ENCODE results near the gene TPSAB1. TPM values are rescaled to one million over a fixed set of nuclear protein-coding genes. Genes with fewer than 3 reads are reported as not detected.
"Not testable (repeated sequence)": the region's sequence is repeated elsewhere in the genome, so short reads cannot be mapped to it uniquely, and the experiment has no call there.

The TPSAB1 gene
- total RNA-seq, 1 experiment from 2014 or later = not detected

- no peaks in the 10 kb centered on the region for H3K36me3 ChIP-seq (ENCODE audit: low read depth, low read length)
- H3K9ac ChIP-seq (ENCODE audit: low read length) = no peak overlapping the region
- intact Hi-C loops (cut with micrococcal nuclease) = no loop called here
- no peaks in the 10 kb centered on the region; the same call in 1 of the 2 replicates for H3K4me1 ChIP-seq (ENCODE audit: insufficient read depth, low read length)
- no peaks in the 10 kb centered on the region for H3F3A ChIP-seq (ENCODE audit: low read length, unreplicated experiment)
- H3K27me3 ChIP-seq (ENCODE audit: low read length) = peaks cover 19% of the 10 kb centered on the region
- ATAC-seq (no peak), DNase-seq (no peak)
- no peaks in the 10 kb centered on the region for H3K9me3 ChIP-seq (ENCODE audit: low read length)
- H4K20me1 ChIP-seq (ENCODE audit: low read length) = no peaks in the 10 kb centered on the region
- H3K27ac ChIP-seq (ENCODE audit: low read length) = no peak overlapping the region
- no peak overlapping the region for H3K4me3 ChIP-seq (ENCODE audit: low read length)
- POLR2A ChIA-PET (ENCODE audit: unreplicated experiment) = no interaction called here
- no peaks in the 10 kb centered on the region for H3K79me2 ChIP-seq (ENCODE audit: low read length)
- H2AFZ ChIP-seq (ENCODE audit: low read length) = no peak overlapping the region
- no peaks in the 10 kb centered on the region for H3K9me2 ChIP-seq (replicated peaks; ENCODE audit: low read length)
- no TSS peak for BruUV-seq (replicated peaks)
- CTCF ChIA-PET = no interaction called here
- no peak for TF ChIP-seq EZH2phosphoT487 (IDR thresholded peaks at IDR 0.05; ENCODE audit: borderline replicate concordance, low read length)
- no peak for TF ChIP-seq EZH2 (IDR thresholded peaks at IDR 0.05; ENCODE audit: low read length, unreplicated experiment)
- TF ChIP-seq, protein P1, sequence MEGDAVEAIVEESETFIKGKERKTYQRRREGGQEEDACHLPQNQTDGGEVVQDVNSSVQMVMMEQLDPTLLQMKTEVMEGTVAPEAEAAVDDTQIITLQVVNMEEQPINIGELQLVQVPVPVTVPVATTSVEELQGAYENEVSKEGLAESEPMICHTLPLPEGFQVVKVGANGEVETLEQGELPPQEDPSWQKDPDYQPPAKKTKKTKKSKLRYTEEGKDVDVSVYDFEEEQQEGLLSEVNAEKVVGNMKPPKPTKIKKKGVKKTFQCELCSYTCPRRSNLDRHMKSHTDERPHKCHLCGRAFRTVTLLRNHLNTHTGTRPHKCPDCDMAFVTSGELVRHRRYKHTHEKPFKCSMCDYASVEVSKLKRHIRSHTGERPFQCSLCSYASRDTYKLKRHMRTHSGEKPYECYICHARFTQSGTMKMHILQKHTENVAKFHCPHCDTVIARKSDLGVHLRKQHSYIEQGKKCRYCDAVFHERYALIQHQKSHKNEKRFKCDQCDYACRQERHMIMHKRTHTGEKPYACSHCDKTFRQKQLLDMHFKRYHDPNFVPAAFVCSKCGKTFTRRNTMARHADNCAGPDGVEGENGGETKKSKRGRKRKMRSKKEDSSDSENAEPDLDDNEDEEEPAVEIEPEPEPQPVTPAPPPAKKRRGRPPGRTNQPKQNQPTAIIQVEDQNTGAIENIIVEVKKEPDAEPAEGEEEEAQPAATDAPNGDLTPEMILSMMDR (conservative IDR thresholded peaks at IDR 0.05; ENCODE audit: low read depth, low read length) = no peak
- no peak overlapping the region for H3K4me2 ChIP-seq (ENCODE audit: low read length)
Observed at GRCh38 chr16:1265090-1265630, 24.7 kb downstream of the TPSAB1 start.

DNA sequence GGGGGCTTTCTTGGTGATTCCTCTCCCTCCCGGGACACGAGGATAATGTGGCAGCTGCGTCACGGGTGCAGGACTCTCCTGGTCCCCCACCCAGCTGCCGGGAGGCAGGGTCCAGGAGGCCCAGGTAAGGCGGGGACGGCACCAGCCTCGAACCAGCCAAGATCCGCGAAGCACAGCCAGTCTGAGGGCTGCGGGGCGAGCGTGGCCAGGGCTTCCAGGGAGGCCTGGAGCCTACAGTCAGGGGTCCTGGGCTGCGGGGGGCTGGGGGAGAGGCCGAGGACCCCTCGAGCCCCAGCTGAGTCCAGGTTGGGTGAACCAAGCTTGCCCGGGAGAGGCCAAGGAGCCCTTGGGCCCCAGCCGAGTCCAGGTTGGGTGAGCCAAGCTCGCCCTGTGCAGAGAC is 25.3 kb downstream of the TPSAB1 start:
- no peaks in the 10 kb centered on the region for H3K36me3 ChIP-seq (ENCODE audit: low read depth, low read length)
- no peaks in the 10 kb centered on the region for H4K20me1 ChIP-seq (ENCODE audit: low read length)
- TF ChIP-seq EZH2 (IDR thresholded peaks at IDR 0.05; ENCODE audit: low read length, unreplicated experiment) = no peak
- TF ChIP-seq EZH2phosphoT487 (IDR thresholded peaks at IDR 0.05; ENCODE audit: borderline replicate concordance, low read length) = no peak
- TF ChIP-seq, protein P1 (conservative IDR thresholded peaks at IDR 0.05; ENCODE audit: low read depth, low read length) = no peak
- H3K9me2 ChIP-seq (replicated peaks; ENCODE audit: low read length) = no peaks in the 10 kb centered on the region
- H3K27me3 ChIP-seq (ENCODE audit: low read length) = peaks cover 13% of the 10 kb centered on the region
- ATAC-seq (no peak), DNase-seq (no peak)
- no peak overlapping the region for H3K9ac ChIP-seq (ENCODE audit: low read length)
- H2AFZ ChIP-seq (ENCODE audit: low read length) = no peak overlapping the region
- H3K79me2 ChIP-seq (ENCODE audit: low read length) = no peaks in the 10 kb centered on the region
- POLR2A ChIA-PET (ENCODE audit: unreplicated experiment) = no interaction called here
- H3K4me2 ChIP-seq (ENCODE audit: low read length) = no peak overlapping the region
- no peak overlapping the region for H3K27ac ChIP-seq (ENCODE audit: low read length)
- intact Hi-C loops (cut with micrococcal nuclease) = no loop called here
- no peaks in the 10 kb centered on the region; the same call in 1 of the 2 replicates for H3K4me1 ChIP-seq (ENCODE audit: insufficient read depth, low read length)
- no peak overlapping the region for H3K4me3 ChIP-seq (ENCODE audit: low read length)
- CTCF ChIA-PET = no interaction called here
- no peaks in the 10 kb centered on the region for H3F3A ChIP-seq (ENCODE audit: low read length, unreplicated experiment)
- no TSS peak for BruUV-seq (replicated peaks)
- no peaks in the 10 kb centered on the region for H3K9me3 ChIP-seq (ENCODE audit: low read length)

GRCh38 chr16:1269418-1269817 is 28.9 kb downstream of the TPSAB1 start:
- H3K9me3 ChIP-seq (ENCODE audit: low read length); H3K36me3 ChIP-seq (ENCODE audit: low read depth, low read length); H3K4me1 ChIP-seq (ENCODE audit: insufficient read depth, low read length); DNase-seq; H3F3A ChIP-seq (ENCODE audit: low read length, unreplicated experiment); H4K20me1 ChIP-seq (ENCODE audit: low read length); H3K9ac ChIP-seq (ENCODE audit: low read length); BruUV-seq (replicated peaks); ATAC-seq; intact Hi-C loops (cut with micrococcal nuclease); H3K9me2 ChIP-seq (replicated peaks; ENCODE audit: low read length); H3K79me2 ChIP-seq (ENCODE audit: low read length); H3K4me3 ChIP-seq (ENCODE audit: low read length); CTCF ChIA-PET; H2AFZ ChIP-seq (ENCODE audit: low read length); H3K4me2 ChIP-seq (ENCODE audit: low read length); H3K27ac ChIP-seq (ENCODE audit: low read length); POLR2A ChIA-PET (ENCODE audit: unreplicated experiment); H3K27me3 ChIP-seq (ENCODE audit: low read length): not testable (repeated sequence)

All from PC-3 (cell line).